ENCODE data around the gene CALD1.

- TF ChIP-seq CTCF (IDR thresholded peaks at IDR 0.05; ENCODE audit: insufficient read depth, low read length) (no peak), REST (IDR thresholded peaks at IDR 0.05; ENCODE audit: insufficient replicate concordance, low read depth) (no peak), GABPA (IDR thresholded peaks at IDR 0.05; ENCODE audit: low read depth) (no peak), POLR2AphosphoS5 (IDR thresholded peaks at IDR 0.05; ENCODE audit: low read depth) (no peak), SPI1 (IDR thresholded peaks at IDR 0.05; ENCODE audit: borderline replicate concordance, low read depth) (no peak)
These were observed 103.0 kb downstream of the CALD1 start for GRCh38 chr7:134882481-134882880.

Data from HL-60 (cell line).